Kidney tubule cell (primary cell): ENCODE results near the gene DTNB.

Experiments used
- DNase-seq: peaks from one replicate; pipeline ENCODE4 v3.0.0-alpha.2; 2018; ENCODE audit warnings: low spot score

Gene DTNB

DNA sequence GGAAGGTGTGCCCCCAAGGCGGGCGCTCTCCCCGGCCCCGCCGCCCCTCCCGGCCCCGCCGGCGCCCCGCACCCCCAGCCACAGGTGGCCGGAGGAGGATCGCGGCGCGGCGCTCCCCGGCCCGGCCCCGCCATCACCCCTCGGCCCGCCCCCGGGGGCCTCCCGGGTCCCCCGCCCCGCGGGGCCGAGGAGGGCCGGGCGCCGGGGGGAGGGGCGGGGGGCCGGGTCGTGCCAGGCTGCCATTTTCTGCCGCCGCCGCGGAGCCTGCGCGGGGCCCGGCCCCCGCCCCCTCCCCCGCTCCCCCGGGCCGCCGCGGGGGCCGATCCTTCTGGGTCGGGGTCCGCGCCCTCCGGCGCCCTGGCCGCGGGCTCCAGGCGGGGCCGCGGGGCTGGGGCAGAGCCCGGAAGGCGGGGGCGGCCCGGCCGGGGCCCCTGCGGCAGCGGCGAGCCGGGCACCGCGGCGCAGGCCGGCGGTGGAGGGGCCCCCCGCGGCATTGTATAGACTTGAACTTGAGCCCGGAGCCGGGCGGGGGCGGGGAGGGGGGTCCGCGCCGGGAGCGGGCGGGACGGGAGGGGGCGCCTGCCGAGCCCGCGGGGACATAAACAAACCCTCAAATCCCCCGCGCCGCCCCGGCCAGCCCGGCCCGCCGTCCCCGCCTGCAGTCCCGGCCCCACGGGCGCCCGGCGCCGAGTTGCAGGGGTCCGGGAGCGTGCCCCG lies 332.2 kb downstream of the DTNB start:
- DNase-seq = no peak

DNA sequence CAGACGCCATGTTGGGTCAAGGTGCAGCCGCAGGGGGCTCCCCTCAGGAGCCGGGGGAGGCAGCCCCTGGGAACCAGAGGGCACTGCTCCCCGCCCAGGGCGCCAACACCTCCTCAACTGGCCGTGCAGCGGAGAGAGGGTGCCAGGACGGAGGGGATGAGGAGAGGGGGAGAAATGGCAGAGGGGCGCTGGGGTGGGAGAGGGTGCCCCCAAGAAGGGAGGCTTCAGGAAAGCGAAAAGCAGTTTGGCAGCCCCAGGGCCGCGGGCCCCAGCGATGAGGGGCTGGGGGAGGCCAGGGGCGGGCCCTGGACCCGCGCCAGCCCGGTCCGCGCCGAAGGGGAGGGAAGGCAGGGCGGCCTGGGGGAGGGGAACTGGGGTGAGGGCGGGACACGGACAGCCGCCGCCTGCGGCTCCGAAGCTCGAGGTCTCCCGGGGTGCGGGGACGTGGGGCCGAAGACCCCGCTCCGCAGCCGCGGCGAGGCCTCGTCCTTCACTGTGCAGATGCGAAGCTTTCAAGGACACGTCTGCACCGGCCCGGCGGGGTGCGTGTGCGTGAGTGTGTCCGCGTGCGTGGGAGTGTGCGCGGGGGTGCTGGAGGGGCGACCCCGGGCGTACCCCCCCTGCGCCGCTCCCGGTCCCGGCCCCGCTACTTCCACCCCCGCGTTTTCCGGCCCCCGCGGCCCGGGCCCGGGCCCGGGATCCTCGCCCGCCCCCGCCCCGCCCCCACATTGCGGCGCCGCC lies 333.0 kb downstream of the DTNB start:
- no peak for DNase-seq

DNA sequence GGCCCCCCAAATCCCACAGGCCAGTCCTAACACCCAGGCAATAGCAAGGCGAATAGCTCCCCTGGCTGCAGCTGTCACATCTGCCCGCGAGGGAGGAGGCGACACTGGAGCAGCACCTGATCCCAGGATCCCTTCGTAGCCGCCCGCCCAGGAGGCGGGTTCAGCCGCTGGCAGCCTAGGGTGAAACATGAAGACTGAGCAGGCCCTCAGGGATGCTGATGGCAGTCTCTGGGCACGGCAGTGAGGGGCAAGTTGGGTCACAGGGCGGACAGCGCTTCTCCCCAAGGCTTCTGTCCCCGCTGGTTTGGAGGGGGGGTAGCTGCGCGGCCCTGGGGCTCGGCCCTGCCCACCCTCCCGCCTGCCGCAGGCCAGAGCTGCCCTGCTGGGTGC lies 333.6 kb downstream of the DTNB start:
- no peak for DNase-seq

DNA sequence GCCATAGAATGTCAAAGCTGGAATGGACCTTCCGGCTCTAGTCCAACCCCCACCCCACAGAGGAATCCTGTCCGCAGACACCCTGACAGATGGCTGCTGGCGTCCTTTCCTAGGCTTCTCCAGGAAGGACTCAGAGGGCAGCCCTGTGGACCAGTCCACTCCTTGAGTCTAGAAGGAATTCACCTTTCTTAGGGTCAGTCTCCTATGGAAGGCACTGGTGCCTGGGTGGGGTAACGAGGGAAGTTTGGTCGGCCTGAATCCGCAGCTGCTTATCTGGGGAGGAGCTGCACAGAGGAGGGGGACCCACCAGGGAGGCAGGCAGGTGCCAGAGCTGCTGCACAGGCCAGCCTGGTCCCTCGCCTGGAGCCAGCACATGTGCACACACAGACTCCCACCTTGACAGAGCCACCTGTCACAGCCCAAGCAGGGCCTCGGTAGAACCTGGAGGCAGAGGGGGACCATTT lies 334.1 kb downstream of the DTNB start:
- no peak for DNase-seq

DNA sequence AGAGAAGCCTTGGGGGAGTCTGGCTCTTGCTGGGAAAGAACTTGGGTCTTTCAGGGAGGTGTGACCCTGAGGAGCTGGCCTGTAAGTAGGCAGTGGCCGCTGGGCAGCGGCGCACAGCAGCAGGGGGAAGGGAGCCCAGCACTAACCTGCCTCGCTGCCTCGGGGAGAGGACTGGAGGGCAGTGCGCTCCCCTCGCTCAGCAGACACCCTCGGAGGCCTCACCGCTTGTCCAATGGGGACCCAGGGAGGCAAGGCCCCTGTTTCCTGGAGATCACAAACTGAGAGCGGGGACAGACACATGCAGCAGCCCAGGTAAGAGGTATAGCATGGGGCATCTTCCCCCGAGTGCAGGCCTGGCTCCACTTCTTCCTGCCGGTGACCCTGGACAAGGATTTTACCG lies 335.0 kb downstream of the DTNB start:
- DNase-seq = no peak

DNA sequence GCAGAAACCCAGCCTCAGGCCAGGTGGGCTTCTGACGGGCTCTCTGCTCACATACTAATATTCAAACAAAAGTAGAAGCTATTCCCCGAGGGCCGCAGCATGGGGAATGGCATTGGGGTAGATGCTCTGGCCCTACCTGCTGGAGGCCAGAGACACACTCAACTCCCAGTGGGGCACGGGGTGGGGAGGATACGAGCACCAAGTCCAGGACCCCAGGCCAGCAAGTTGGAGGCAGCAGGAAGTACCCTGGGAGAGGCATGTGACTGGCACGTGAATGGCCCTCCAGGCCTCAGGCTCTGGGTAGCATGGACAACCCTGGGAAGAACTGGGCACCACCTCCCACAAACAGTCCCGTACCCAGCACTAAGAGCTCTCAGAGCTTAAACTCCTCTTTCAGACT lies 335.5 kb downstream of the DTNB start:
- no peak for DNase-seq

DNA sequence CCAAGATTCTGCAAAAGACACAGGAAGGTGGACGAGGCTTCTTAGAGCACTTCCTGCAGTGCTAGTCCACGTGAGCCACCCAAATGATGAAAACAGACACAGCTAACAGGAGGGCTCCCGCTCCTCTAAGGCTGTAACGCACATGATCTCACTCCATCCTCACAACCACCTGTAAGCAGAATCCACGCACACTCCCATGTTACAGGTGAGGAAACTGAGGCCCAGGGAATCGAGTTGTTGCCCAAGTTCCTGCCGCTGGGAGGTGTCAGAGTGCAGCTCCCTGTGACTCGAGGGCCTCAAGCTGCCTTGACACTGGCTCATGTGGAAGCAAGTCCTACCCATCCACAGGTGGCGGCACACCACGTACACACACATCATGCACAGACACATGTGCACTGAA lies 336.1 kb downstream of the DTNB start:
- DNase-seq = peak; percentile 16

DNA sequence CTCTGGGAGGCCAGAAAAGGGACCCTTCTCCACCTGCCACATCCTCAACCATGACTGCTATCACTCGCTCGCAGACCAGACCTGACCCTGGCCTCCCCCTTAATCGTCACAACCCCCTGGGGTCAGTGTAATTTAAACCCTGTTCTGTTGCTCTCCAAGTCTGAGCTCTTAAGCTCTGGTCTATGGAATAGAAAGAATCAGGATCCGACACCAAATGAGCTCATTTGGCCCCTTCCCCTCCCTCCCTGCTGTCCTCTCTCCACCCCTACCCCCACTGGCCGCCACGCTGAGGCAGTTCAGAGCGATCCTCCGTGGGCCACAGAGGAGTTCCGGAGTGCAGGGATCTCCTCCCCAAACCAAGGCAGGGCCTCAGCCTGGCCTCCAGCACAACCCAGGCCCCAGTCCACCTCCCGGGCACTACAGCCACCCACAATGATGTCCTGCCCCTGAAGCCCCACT lies 337.0 kb downstream of the DTNB start:
- no peak for DNase-seq

DNA sequence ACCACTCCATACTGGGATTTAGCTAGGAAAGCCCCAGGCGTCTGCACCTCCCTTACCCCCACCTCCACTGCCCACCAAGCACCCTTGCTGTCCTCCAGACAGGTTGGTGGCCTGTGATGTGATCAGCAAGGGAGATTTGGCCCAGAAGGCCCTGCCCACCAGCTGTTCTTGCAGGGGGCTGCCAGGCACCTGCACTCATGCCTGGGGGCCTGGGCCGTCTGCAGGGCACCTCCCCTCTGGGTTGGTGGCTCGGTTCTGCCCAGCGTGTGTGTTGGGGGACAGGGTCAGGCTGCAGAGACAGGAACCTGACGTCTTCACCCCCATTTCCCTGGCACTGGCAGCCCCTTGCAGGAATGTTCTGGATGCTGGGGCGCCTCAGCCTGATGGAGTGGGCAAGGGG lies 337.4 kb downstream of the DTNB start:
- DNase-seq = no peak

DNA sequence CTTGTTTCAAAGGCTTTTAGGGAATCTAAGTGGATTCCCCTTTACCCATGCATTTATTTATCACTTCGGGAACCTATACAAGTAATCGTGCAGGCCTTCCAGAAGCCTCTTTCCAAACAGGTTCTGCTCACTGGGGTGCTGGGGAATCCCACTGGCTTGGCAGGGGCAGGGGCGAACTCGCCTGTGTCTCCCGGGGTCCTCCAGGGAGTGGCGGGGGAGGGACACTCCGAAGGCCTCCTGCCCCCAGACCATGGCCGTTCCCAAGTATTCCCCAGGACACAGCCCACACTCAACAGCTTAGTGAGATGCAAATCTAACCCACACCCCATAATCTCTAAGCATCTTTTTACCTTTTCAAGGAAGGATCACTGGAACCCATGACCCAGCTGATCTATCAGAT lies 338.2 kb downstream of the DTNB start:
- no peak for DNase-seq

DNA sequence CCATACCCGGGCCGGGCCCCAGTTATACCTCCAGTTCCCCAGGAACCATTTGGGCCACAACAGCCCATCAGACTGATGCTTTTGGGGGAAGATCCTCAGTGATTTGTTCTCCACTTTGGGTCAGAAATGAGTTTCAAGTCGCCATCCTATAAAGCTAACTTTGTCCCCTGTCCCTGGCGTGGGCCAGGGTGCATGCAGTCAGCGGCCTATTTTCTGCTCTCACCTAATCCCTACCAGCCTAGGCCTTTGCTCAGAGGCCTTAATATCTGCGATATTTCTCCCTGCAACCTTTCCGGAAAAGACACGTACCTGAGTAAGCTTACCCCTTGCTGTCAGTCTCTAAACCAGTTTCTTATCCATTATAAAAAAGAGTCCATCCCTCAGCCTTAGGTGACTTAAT lies 338.9 kb downstream of the DTNB start:
- DNase-seq = no peak

DNA sequence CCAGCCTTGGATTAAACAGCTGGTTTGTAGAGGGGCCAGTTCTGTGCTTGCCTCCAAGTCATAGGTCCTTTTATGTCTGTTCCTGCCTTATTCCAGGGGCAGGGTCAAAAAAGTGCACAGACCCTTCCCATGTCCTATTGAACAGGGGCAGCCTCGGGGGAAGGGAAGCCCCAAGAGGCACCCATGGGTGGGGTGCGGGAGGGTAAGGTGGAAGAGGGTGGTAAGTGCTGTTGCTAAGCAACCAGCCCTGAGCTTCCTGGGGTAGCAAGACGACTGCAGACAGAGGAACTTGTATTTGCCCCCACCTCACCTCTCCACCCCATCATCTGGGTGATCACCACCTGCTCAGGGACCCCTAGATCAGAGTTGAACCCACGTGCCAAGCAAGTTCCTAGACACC lies 339.4 kb downstream of the DTNB start:
- DNase-seq = no peak

DNA sequence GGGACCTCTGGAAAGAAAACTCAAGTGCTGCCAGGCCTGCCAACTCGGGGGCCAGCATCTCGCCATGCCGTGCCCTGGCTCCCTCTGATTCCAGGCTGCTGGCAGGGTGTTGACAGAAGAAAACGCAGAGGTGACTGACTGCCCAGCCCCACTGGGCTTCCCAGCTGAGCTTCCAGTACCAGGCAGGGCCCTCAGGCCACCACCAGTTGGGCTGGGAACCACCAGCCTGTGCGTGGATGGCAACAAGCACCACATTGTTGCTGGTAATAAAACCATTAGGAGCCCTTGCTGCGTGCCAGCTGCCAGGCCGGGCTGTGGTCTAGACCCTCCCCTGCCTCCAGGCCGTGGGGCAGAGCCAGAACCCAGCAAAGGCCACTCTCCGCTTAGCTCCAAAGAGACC lies 340.8 kb downstream of the DTNB start:
- no peak for DNase-seq

DNA sequence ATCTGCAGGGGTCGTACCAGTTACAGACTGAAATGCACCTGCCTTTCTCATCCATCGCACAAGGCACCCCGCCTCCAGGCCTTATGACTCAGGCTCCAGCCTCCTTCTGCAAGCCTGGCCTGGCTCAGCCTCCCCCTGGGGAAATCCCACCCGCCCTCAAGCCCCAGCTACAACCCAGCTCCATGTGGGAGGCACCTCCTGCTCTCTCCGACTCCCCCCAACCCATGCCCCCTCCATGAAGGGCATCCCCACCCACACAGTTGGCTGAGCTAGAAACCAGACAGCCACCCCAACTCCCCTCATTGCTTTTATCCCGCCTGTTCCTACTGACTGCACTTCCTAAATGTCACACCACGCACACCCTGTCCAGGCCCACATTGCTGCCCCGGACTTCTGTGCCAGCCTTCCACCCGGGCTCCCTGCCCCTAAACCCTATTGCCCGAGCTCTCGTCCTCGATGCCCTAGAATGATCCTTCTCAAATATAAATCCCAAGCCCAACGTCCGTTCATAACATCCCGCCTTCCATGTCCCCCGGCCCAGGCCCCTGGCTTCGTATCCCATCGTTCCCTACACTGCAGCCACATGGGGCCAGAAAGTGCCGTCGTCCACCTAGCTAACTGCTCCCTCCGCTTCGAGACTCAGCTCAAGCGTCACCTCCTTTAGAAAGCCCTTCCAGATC lies 341.6 kb downstream of the DTNB start:
- no peak for DNase-seq

DNA sequence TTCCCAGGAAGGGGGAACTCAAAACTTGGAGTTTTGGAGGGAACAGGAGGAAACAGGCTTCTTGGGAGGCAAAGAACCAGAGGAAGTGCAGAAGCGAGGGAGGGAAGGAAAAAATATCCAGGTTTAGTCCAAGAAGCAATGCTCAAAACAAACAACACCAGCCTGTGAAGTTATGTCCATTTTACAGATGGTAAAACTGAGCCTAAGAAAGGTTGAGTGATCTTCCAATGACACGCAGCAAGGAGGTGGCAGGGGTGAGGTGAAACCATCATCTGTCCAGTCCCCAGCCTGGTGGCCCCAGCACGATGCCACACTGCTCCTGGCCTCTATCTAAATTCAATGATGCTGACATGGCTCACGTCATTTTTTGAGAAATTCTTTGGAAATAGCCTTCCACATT lies 342.4 kb downstream of the DTNB start:
- no peak for DNase-seq

DNA sequence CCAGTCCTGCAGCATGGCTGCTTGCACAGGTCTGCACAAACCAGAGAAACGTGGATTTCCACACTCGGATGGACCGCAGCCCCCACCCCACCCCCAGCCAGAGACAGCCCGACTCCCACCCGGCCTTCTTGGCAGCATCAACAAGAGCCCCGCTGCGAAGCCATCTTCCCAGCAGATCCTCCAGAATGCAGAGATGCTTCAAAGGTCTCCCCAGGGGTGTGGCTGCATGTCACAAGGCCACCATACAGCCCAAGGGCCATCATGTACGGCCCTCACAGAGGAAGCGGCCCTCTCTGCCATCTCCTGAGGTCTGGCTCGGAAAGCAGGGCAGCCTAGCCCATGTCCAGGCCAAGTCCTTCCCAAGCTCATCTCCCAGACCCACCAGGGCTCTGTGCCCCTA lies 343.1 kb downstream of the DTNB start:
- no peak for DNase-seq

DNA sequence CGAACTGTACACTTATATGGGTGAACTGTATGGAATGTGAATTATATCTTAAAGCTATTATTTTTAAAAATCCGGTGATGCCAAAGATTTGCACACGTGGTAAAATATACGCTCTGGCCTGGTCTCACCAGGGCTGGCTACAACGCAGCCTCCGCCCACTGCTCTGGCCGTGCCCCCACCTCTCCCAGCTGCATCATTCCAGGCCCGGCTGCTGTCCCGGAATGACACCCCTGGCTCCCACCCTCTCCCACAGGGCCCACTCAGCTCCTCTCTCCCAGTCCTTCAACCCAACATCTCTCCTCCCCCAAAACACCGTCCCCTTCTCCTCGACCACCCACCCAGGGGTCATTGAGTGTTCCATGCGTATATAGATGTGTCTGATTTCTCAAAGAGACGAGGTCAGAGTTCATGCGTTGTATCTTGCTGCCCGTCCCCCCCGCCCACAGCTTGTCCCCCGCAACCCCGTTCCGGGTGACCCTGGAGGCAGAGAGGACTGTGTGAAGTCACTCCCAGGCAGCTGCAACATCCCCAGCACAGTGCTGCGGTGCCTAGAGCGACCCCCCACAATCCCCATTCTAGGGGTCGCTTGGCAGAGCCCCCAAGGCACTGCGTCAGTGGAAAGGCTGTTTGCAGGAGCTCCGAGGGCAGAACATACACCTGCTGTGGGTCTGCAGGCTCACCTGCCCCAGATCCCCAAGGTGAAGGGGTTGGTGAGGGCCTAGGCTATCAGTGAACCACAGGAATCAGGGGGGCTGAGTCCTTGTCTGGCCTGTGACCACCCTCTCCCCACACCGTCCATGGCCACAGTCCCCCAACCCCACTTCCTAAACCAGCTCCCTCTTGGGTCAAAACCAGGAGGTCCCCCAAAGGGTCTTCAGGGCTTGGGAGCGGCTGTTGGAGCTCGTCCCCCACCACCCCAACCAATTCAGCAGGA lies 345.0 kb downstream of the DTNB start:
- no peak for DNase-seq
